MM.1S (cell line): Measurements from ENCODE around the gene IL20RB.

Experiments used
- CTCF ChIP-seq: fragments of 300-600 bp; sonication (generic); IDR thresholded peaks from 2 replicates; pipeline ENCODE4 v1.5.1; 2016; ENCODE audit warnings: antibody characterized with exemption, low read length, mixed read lengths
- EZH2 ChIP-seq: fragments of 300-600 bp; sonication (generic); optimal IDR thresholded peaks from 2 replicates; pipeline ENCODE3; 2017; ENCODE audit warnings: low read depth, mild to moderate bottlenecking, antibody characterized with exemption, low read length, mixed read lengths
- EZH2phosphoT487 ChIP-seq: fragments of 300-600 bp; sonication (generic); IDR thresholded peaks from 2 replicates; pipeline ENCODE4 v1.6.1; 2018; ENCODE audit warnings: antibody characterized with exemption, low read length

GRCh38 chr3:137032465-137033120, 74.8 kb downstream of the IL20RB start:
- TF ChIP-seq CTCF, result peak; percentile 93
- no peak for TF ChIP-seq EZH2
- TF ChIP-seq EZH2phosphoT487, result no peak
